ENCODE data around the gene TEX29.

- TF ChIP-seq CTCF (IDR thresholded peaks at IDR 0.05) = no peak
- TF ChIP-seq POLR2AphosphoS5 (IDR thresholded peaks at IDR 0.05) = no peak
- no peak for TF ChIP-seq POLR2A (IDR thresholded peaks at IDR 0.05)
- no peak for TF ChIP-seq EP300 (IDR thresholded peaks at IDR 0.05)
Measured at GRCh38 chr13:111341886-111342285, 21.4 kb downstream of the TEX29 start.

All from upper lobe of left lung (tissue), 4 donors.